Fibroblast of lung (primary cell): ENCODE data around the gene RADIL. TPM values are rescaled to one million over a fixed set of nuclear protein-coding genes. Genes with fewer than 3 reads are reported as not detected.

ENCODE experiments used
- DNase-seq, 2 donors: peaks; one replicate each; pipeline versions ENCODE4 v3.0.0 to v3.0.0-alpha.2; 2010; ENCODE audit warnings: low read depth in 2 of 2
- H2AFZ ChIP-seq: 2 replicates; pipeline ENCODE4 v1.5.1; 2012; ENCODE audit warnings: low read length, control low read depth, inconsistent platforms
- H3K27ac ChIP-seq: 2 replicates; pipeline ENCODE4 v1.5.1; 2011; ENCODE audit warnings: low read length, control low read depth; ENCODE audit not compliant: insufficient read depth
- H3K27me3 ChIP-seq: 2 replicates; pipeline ENCODE4 v1.5.1; 2011; ENCODE audit warnings: mild to moderate bottlenecking, low read length; ENCODE audit not compliant: control insufficient read depth, insufficient read depth
- H3K36me3 ChIP-seq: 2 replicates; pipeline ENCODE4 v1.5.1; 2011; ENCODE audit warnings: low read length; ENCODE audit not compliant: control insufficient read depth, insufficient read depth
- H3K4me1 ChIP-seq: 2 replicates; pipeline ENCODE4 v1.5.1; 2011; ENCODE audit warnings: low read length; ENCODE audit not compliant: control insufficient read depth, insufficient read depth; ENCODE audit errors: extremely low read depth
- H3K4me2 ChIP-seq: 2 replicates; pipeline ENCODE4 v1.5.1; 2011; ENCODE audit warnings: low read length, control low read depth; ENCODE audit not compliant: insufficient read depth; ENCODE audit errors: extremely low read depth
- H3K4me3 ChIP-seq, 4 experiments: fragments of 200-600 bp in 1 of 4; sonication (generic) in 1 of 4; replicated peaks in 1 of 4; 2 replicates each; pipeline ENCODE4 v1.5.1; 2011 to 2016; ENCODE audit warnings: low read length in 4 of 4, low read depth in 3 of 4, mild to moderate bottlenecking in 3 of 4, control low read depth in 2 of 4, inconsistent platforms in 1 of 4, mixed read lengths in 1 of 4; ENCODE audit not compliant: insufficient read depth in 1 of 4; ENCODE audit errors: control extremely low read depth in 1 of 4
- H3K79me2 ChIP-seq: 2 replicates; pipeline ENCODE4 v1.5.1; 2012; ENCODE audit warnings: mild to moderate bottlenecking, low read length, inconsistent platforms; ENCODE audit not compliant: control insufficient read depth, insufficient read depth
- H3K9ac ChIP-seq: 2 replicates; pipeline ENCODE4 v1.5.1; 2011; ENCODE audit warnings: mild to moderate bottlenecking, low read length, control low read depth; ENCODE audit not compliant: insufficient read depth
- H3K9me3 ChIP-seq: 2 replicates; pipeline ENCODE4 v1.5.1; 2012; ENCODE audit warnings: low read depth, low read length; ENCODE audit not compliant: control insufficient read depth, insufficient read depth
- H4K20me1 ChIP-seq: 2 replicates; pipeline ENCODE4 v1.5.1; 2011; ENCODE audit warnings: low read length; ENCODE audit not compliant: control insufficient read depth, insufficient read depth; ENCODE audit errors: extremely low read depth
- EZH2 ChIP-seq: IDR thresholded peaks from 2 replicates; pipeline ENCODE4 v1.5.1; 2012; ENCODE audit warnings: low read length, control low read depth, mild to moderate bottlenecking; ENCODE audit errors: missing control alignments
- polyA plus RNA-seq, 2 donors: library from polyadenylated mRNA; depleted of rRNA in 1 of 2; stranded (reverse) in 1 of 2; unstranded in 1 of 2; fragments of >200 nt; gene quantifications; 2 replicates each; pipeline ENCODE4 v1.2.1, GENCODE V29; 2011 to 2012; ENCODE audit warnings: missing spikeins in 1 of 2
- total RNA-seq: library from RNA; depleted of rRNA; stranded (reverse); fragments of >200 nt; gene quantifications from 2 replicates; pipeline ENCODE4 v1.2.1, GENCODE V29; 2014
- TF ChIP-seq, protein P1 (sequence below), 2 donors: IDR thresholded peaks in 1 of 2; conservative IDR thresholded peaks in 1 of 2; 1 replicate in 1 of 2; 2 replicates in 1 of 2; pipeline ENCODE4 v1.5.1; 2011 to 2012; ENCODE audit warnings: low read length in 2 of 2, control low read depth in 1 of 2, inconsistent platforms in 1 of 2, low read depth in 1 of 2, mild to moderate bottlenecking in 1 of 2

RADIL gene
- total and polyA plus RNA-seq, 2 donors (not counting 1 experiment from before 2014, with no cell fraction given), result 0.33 to 0.85 TPM

DNA sequence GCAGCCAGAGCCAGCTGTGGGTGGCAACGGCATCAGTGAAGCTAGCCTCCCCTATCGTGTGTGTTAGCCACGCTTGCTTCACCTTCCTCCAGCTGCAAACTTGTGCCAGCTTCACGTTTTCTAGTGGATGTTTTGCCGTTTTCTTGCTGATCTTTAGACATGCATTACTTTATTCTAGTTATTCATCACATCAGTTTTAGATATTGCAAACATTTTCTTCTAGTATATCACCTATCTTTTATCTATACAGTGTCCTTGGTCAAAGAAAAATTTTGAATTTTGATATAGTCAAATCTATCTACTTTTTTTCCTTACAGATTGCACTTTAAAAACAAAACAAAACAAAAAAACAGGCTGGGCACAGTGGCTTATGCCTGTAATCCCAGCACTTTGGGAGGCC lies 15.0 kb downstream of the RADIL start:
- no peaks in the 10 kb centered on the region for H3K9me3 ChIP-seq
- no peak for DNase-seq
- no peaks in the 10 kb centered on the region for H3K79me2 ChIP-seq
- no peak overlapping the region for H3K4me2 ChIP-seq
- no peak overlapping the region for H3K27ac ChIP-seq
- H3K4me1 ChIP-seq, result no peaks in the 10 kb centered on the region
- H2AFZ ChIP-seq, result no peak overlapping the region
- no peak overlapping the region for H3K4me3 ChIP-seq
- no peaks in the 10 kb centered on the region for H3K27me3 ChIP-seq
- H3K36me3 ChIP-seq, result no peaks in the 10 kb centered on the region
- H3K9ac ChIP-seq, result no peak overlapping the region
- H4K20me1 ChIP-seq, result no peaks in the 10 kb centered on the region
- TF ChIP-seq, protein P1, sequence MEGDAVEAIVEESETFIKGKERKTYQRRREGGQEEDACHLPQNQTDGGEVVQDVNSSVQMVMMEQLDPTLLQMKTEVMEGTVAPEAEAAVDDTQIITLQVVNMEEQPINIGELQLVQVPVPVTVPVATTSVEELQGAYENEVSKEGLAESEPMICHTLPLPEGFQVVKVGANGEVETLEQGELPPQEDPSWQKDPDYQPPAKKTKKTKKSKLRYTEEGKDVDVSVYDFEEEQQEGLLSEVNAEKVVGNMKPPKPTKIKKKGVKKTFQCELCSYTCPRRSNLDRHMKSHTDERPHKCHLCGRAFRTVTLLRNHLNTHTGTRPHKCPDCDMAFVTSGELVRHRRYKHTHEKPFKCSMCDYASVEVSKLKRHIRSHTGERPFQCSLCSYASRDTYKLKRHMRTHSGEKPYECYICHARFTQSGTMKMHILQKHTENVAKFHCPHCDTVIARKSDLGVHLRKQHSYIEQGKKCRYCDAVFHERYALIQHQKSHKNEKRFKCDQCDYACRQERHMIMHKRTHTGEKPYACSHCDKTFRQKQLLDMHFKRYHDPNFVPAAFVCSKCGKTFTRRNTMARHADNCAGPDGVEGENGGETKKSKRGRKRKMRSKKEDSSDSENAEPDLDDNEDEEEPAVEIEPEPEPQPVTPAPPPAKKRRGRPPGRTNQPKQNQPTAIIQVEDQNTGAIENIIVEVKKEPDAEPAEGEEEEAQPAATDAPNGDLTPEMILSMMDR (conservative IDR thresholded peaks at IDR 0.05 in 1 of 2, IDR thresholded peaks at IDR 0.05 in 1 of 2; ENCODE audit: low read depth in 1 of 2, low read length in 2 of 2), result no peak

- no peaks in the 10 kb centered on the region for H3K27me3 ChIP-seq
- no peak for DNase-seq
- H3K9ac ChIP-seq, result no peak overlapping the region
- no peaks in the 10 kb centered on the region for H4K20me1 ChIP-seq
- no peaks in the 10 kb centered on the region for H3K9me3 ChIP-seq
- no peaks in the 10 kb centered on the region for H3K79me2 ChIP-seq
- H3K4me1 ChIP-seq, result no peaks in the 10 kb centered on the region
- H3K4me2 ChIP-seq, result no peak overlapping the region
- TF ChIP-seq, protein P1 (conservative IDR thresholded peaks at IDR 0.05 in 1 of 2, IDR thresholded peaks at IDR 0.05 in 1 of 2; ENCODE audit: low read depth in 1 of 2, low read length in 2 of 2), result no peak
- no peak for TF ChIP-seq EZH2
- no peak overlapping the region for H2AFZ ChIP-seq
- H3K27ac ChIP-seq, result no peak overlapping the region
- H3K36me3 ChIP-seq, result no peaks in the 10 kb centered on the region
- H3K4me3 ChIP-seq, result no peak overlapping the region
These were observed 16.7 kb downstream of the RADIL start for GRCh38 chr7:4866528-4867496.

GRCh38 chr7:4862156-4862555 lies 21.4 kb downstream of the RADIL start:
- no peaks in the 10 kb centered on the region for H3K79me2 ChIP-seq
- no peaks in the 10 kb centered on the region for H3K9me3 ChIP-seq
- DNase-seq, result no peak
- H3K4me1 ChIP-seq, result no peaks in the 10 kb centered on the region
- no peak overlapping the region for H3K4me2 ChIP-seq
- H3K27me3 ChIP-seq, result no peaks in the 10 kb centered on the region
- H3K9ac ChIP-seq, result no peak overlapping the region
- TF ChIP-seq EZH2, result no peak
- TF ChIP-seq, protein P1 (conservative IDR thresholded peaks at IDR 0.05 in 1 of 2, IDR thresholded peaks at IDR 0.05 in 1 of 2; ENCODE audit: low read depth in 1 of 2, low read length in 2 of 2), result no peak
- no peak overlapping the region for H2AFZ ChIP-seq
- no peak overlapping the region for H3K27ac ChIP-seq
- no peaks in the 10 kb centered on the region for H3K36me3 ChIP-seq
- H4K20me1 ChIP-seq, result no peaks in the 10 kb centered on the region
- H3K4me3 ChIP-seq, result peak overlapping the region in 2 of 4 experiments; percentile 5 to 14
